H1 (cell line): Measurements from ENCODE around the gene SH3RF3. TPM values are rescaled to one million over a fixed set of nuclear protein-coding genes. Genes with fewer than 3 reads are reported as not detected.

Source experiments
- CEBPB ChIP-seq: IDR thresholded peaks from 2 replicates; pipeline ENCODE4 v1.6.1; 2012; ENCODE audit warnings: low read depth, low read length
- CHD7 ChIP-seq: fragments of 300-600 bp; sonication (generic); IDR thresholded peaks from 2 replicates; pipeline ENCODE4 v1.7.1; 2012; ENCODE audit warnings: low read length, moderate library complexity, mild to moderate bottlenecking, inconsistent platforms; ENCODE audit not compliant: insufficient replicate concordance
- EGR1 ChIP-seq: IDR thresholded peaks from 2 replicates; pipeline ENCODE4 v1.6.1; 2011; ENCODE audit warnings: low read depth, low read length, borderline replicate concordance
- HDAC2 ChIP-seq, 2 experiments: fragments of 300-600 bp in 1 of 2; sonication (generic) in 1 of 2; IDR thresholded peaks; 2 replicates each; pipeline ENCODE4 v1.6.1; 2011 to 2012; ENCODE audit warnings: low read depth in 2 of 2, low read length in 2 of 2, mild to moderate bottlenecking in 2 of 2, moderate library complexity in 2 of 2, borderline replicate concordance in 1 of 2, inconsistent platforms in 1 of 2
- HDAC6 ChIP-seq: IDR thresholded peaks from one replicate; pipeline ENCODE4 v1.7.1; 2012; ENCODE audit warnings: low read depth, mild to moderate bottlenecking, inconsistent platforms, low read length, moderate library complexity
- JUND ChIP-seq: IDR thresholded peaks from 2 replicates; pipeline ENCODE4 v1.6.1; 2011; ENCODE audit warnings: mild to moderate bottlenecking, improper control_type of control experiment, low read length
- KDM5A ChIP-seq: fragments of 200-600 bp; IDR thresholded peaks from 2 replicates; pipeline ENCODE4 v1.7.1; 2012; ENCODE audit warnings: mild to moderate bottlenecking, low read length, inconsistent platforms, mixed read lengths
- PHF8 ChIP-seq: fragments of 200-600 bp; sonication (generic); conservative IDR thresholded peaks from 2 replicates; pipeline ENCODE4 v1.7.1; 2012; ENCODE audit warnings: low read depth, mild to moderate bottlenecking, inconsistent platforms, low read length, moderate library complexity
- POU5F1 ChIP-seq: IDR thresholded peaks from 2 replicates; pipeline ENCODE4 v1.6.1; 2011; ENCODE audit warnings: low read depth, mild to moderate bottlenecking, low read length, moderate library complexity
- SIN3A ChIP-seq, 2 experiments: IDR thresholded peaks in 1 of 2; conservative IDR thresholded peaks in 1 of 2; 2 replicates each; pipeline ENCODE4 v1.6.1; 2011 to 2012; ENCODE audit warnings: low read length in 2 of 2, improper control_type of control experiment in 1 of 2, low read depth in 1 of 2, mild to moderate bottlenecking in 1 of 2
- polyA plus RNA-seq, 7 experiments: library from polyadenylated mRNA; depleted of rRNA in 3 of 7; stranded (reverse) in 5 of 7; unstranded in 2 of 7; fragments of >200 nt in 5 of 7; fragments of 200-250 nt in 2 of 7; gene quantifications; 1 replicate in 5 of 7; 2 replicates in 1 of 7; 4 replicates in 1 of 7; pipeline versions ENCODE4 v1.2.1 to v1.2.3, GENCODE V29; 2011 to 2013; ENCODE audit warnings: missing spikeins in 2 of 7, mixed read lengths in 2 of 7
- total RNA-seq: library from RNA; stranded (reverse); fragmentation: NEBNext Ultra II Directional; extraction: Animal tissue kit (Norgen Biotek cat#: 25700); gene quantifications from 2 replicates; pipeline ENCODE4 v1.2.1, GENCODE V29; 2021

Gene SH3RF3
- total and polyA plus RNA-seq, 2 of the 8 experiments (the other 6 are each of a cell fraction or from before 2014, with no cell fraction given): 0.11 to 0.65 TPM

DNA sequence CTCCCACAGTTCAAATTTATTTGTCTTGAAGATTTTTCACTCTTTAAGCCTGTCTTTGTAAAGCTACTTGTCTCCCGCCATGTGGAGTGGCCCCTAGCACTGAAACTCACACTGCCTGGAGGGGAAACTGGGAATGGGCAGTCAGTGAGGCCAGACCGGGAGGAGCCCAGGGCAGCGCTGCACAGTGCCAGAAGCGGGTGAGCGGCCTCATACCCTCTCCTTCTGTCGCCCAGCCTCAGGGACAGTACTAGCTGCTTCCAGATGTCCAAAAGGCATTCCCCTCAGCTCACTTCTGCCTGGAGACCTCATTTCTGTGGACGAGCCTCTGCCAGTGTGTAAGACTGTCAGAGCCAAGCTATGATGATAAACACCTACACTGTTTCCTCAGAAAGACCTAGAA lies 404.8 kb downstream of the SH3RF3 start (continued):
- no peak for TF ChIP-seq CHD7
- TF ChIP-seq KDM5A: no peak
- TF ChIP-seq SIN3A (conservative IDR thresholded peaks at IDR 0.05 in 1 of 2, IDR thresholded peaks at IDR 0.05 in 1 of 2; ENCODE audit: low read depth in 1 of 2, low read length in 2 of 2): no peak
- no peak for TF ChIP-seq HDAC2 (IDR thresholded peaks at IDR 0.05; ENCODE audit: borderline replicate concordance in 1 of 2, low read depth in 2 of 2, low read length in 2 of 2)
- no peak for TF ChIP-seq POU5F1
- no peak for TF ChIP-seq CEBPB
- no peak for TF ChIP-seq EGR1
- no peak for TF ChIP-seq JUND
- TF ChIP-seq PHF8: no peak
- no peak for TF ChIP-seq HDAC6
